IPS-20b (cell line): ENCODE data around the gene PABPN1.
A peak's percentile ranks its signal among the peaks of the same experiment; 100 is the strongest.
"Not testable (repeated sequence)": the region's sequence is repeated elsewhere in the genome, so short reads cannot be mapped to it uniquely, and the experiment has no call there.

Experiments used
- H3K27ac ChIP-seq: one replicate; pipeline ENCODE4 v1.5.1; 2013; ENCODE audit warnings: low read length
- H3K27me3 ChIP-seq: 2 replicates; pipeline ENCODE4 v1.6.1; 2013; ENCODE audit warnings: mild to moderate bottlenecking, low read length, inconsistent platforms; ENCODE audit not compliant: insufficient read depth
- H3K36me3 ChIP-seq: 2 replicates; pipeline ENCODE4 v1.6.1; 2013; ENCODE audit warnings: low read depth, mild to moderate bottlenecking, inconsistent platforms, low read length, moderate library complexity; ENCODE audit not compliant: insufficient read depth
- H3K4me1 ChIP-seq: 2 replicates; pipeline ENCODE4 v1.6.1; 2013; ENCODE audit warnings: mild to moderate bottlenecking, control low read depth, inconsistent platforms, low read length, moderate library complexity; ENCODE audit not compliant: insufficient read depth
- H3K4me3 ChIP-seq: 2 replicates; pipeline ENCODE4 v1.5.1; 2013; ENCODE audit warnings: mild to moderate bottlenecking, low read length, inconsistent platforms
- H3K9ac ChIP-seq: 2 replicates; pipeline ENCODE4 v1.6.1; 2013; ENCODE audit warnings: low read depth, mild to moderate bottlenecking, inconsistent platforms, low read length, moderate library complexity
- H3K9me3 ChIP-seq: 2 replicates; pipeline ENCODE4 v1.6.1; 2013; ENCODE audit warnings: mild to moderate bottlenecking, low read depth, low read length, inconsistent platforms; ENCODE audit not compliant: insufficient read depth

The PABPN1 gene

DNA sequence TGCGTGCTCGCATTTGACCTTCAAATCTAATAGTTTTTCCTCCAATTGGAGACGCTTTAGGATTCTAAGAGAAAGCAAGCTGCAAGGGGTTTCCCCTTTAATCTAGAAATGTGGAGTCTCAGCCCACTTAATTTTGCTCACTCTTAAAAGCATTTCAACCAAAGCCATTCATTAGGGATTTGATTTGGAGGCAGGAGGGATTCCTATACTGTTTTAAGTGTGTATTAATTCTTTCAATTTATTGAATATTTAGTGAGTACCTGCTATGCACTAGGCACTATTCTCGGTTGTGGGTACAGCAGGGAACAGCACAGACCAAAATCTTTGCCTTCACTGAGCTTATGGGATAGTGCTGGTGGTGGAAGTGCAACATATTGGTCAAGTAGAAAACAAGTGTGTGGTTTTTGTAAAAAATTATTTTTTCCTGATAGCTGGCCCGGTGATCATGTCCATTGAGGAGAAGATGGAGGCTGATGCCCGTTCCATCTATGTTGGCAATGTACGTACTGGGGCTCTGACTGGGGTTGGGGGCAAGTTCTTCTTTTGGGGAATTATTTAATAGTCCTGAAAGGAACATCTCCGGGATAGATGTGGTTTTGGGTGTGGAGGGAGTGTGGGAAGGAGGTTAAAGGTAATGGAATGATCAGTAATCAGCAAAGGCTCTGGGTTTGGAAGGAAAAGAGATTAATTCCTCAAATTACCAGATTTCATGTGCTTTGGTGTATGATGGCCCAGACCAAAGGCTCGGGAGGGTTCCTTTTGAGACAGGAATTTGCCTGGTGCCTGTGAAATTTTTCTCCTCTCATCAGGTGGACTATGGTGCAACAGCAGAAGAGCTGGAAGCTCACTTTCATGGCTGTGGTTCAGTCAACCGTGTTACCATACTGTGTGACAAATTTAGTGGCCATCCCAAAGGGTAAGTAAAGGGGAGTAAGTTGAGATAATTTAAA is 1.6 kb downstream of the PABPN1 start:
- Histone ChIP-seq H3K9me3 (no peaks in the 10 kb centered on the region), H3K36me3 (peaks cover 45% of the 10 kb centered on the region), H3K9ac (peak overlapping the region; percentile 99), H3K4me3 (peak overlapping the region; percentile 97), H3K4me1 (peaks cover 9% of the 10 kb centered on the region; the same call in 1 of the 2 replicates), H3K27me3 (no peaks in the 10 kb centered on the region), H3K27ac (peak overlapping the region; percentile 96)

DNA sequence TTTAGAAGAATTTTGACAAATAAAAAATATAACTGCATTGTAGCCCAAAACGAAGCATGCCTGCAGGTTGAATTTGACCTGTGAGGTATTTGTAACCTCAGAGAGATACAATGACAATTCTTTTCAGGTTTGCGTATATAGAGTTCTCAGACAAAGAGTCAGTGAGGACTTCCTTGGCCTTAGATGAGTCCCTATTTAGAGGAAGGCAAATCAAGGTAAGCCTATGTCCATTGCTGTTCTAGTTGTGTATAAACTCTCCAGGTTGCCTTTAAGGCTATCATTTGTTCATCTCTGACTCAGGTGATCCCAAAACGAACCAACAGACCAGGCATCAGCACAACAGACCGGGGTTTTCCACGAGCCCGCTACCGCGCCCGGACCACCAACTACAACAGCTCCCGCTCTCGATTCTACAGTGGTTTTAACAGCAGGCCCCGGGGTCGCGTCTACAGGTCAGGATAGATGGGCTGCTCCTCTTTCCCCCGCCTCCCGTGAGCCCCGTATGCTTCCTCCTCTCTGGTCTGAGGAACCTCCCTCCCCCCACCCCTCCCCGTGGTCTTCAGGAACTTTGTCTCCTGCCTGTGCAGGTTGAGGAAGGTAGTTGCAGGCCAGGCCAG is 2.7 kb downstream of the PABPN1 start:
- no peak overlapping the region for H3K27ac ChIP-seq
- no peak overlapping the region for H3K9ac ChIP-seq
- no peaks in the 10 kb centered on the region for H3K9me3 ChIP-seq
- peaks cover 9% of the 10 kb centered on the region; the same call in 1 of the 2 replicates for H3K4me1 ChIP-seq
- H3K36me3 ChIP-seq: peaks cover 45% of the 10 kb centered on the region
- no peaks in the 10 kb centered on the region for H3K27me3 ChIP-seq
- H3K4me3 ChIP-seq: no peak overlapping the region

DNA sequence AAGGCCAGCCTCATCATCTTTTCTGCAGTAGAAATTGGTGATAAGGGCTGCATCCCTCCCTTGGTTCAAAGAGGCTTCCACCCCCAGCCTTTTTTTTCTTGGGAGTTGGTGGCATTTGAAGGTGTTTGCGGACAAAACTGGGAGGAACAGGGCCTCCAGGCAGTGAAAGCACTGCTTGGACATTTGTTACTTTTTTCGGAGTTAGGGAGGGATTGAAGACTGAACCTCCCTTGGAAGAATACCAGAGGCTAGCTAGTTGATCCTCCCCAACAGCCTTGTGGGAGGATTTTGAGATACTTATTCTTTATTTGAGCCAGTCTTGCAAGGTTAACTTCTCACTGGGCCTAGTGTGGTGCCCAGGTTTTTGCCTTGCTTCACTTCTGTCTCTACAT is 3.2 kb downstream of the PABPN1 start:
- Histone ChIP-seq H3K36me3 (peaks cover 45% of the 10 kb centered on the region), H3K9me3 (no peaks in the 10 kb centered on the region), H3K4me3 (no peak overlapping the region), H3K4me1 (peaks cover 9% of the 10 kb centered on the region; the same call in 1 of the 2 replicates), H3K27me3 (no peaks in the 10 kb centered on the region), H3K27ac (no peak overlapping the region), H3K9ac (no peak overlapping the region)

DNA sequence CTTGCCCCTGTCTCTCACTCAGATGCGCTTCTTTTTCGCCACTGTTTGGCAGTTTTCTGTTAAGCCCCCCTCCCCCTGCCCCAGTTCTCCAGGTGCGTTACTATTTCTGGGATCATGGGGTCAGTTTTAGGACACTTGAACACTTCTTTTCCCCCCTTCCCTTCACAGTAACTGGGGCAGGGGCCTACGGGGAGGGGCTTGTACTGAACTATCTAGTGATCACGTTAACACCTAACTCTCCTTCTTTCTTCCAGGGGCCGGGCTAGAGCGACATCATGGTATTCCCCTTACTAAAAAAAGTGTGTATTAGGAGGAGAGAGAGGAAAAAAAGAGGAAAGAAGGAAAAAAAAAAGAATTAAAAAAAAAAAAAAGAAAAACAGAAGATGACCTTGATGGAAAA is 3.7 kb downstream of the PABPN1 start:
- Histone ChIP-seq H3K9ac (no peak overlapping the region), H3K4me1 (peaks cover 9% of the 10 kb centered on the region; the same call in 1 of the 2 replicates), H3K27ac (no peak overlapping the region), H3K9me3 (no peaks in the 10 kb centered on the region), H3K36me3 (peaks cover 45% of the 10 kb centered on the region), H3K4me3 (no peak overlapping the region), H3K27me3 (no peaks in the 10 kb centered on the region)

DNA sequence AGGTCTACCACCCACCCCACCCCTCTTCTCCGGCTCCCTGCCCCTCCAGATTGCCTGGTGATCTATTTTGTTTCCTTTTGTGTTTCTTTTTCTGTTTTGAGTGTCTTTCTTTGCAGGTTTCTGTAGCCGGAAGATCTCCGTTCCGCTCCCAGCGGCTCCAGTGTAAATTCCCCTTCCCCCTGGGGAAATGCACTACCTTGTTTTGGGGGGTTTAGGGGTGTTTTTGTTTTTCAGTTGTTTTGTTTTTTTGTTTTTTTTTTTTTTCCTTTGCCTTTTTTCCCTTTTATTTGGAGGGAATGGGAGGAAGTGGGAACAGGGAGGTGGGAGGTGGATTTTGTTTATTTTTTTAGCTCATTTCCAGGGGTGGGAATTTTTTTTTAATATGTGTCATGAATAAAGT is 4.5 kb downstream of the PABPN1 start:
- H3K27ac ChIP-seq, H3K9me3 ChIP-seq, H3K4me3 ChIP-seq, H3K27me3 ChIP-seq, H3K9ac ChIP-seq, H3K4me1 ChIP-seq: not testable (repeated sequence)
- H3K36me3 ChIP-seq: peaks cover 45% of the 10 kb centered on the region

DNA sequence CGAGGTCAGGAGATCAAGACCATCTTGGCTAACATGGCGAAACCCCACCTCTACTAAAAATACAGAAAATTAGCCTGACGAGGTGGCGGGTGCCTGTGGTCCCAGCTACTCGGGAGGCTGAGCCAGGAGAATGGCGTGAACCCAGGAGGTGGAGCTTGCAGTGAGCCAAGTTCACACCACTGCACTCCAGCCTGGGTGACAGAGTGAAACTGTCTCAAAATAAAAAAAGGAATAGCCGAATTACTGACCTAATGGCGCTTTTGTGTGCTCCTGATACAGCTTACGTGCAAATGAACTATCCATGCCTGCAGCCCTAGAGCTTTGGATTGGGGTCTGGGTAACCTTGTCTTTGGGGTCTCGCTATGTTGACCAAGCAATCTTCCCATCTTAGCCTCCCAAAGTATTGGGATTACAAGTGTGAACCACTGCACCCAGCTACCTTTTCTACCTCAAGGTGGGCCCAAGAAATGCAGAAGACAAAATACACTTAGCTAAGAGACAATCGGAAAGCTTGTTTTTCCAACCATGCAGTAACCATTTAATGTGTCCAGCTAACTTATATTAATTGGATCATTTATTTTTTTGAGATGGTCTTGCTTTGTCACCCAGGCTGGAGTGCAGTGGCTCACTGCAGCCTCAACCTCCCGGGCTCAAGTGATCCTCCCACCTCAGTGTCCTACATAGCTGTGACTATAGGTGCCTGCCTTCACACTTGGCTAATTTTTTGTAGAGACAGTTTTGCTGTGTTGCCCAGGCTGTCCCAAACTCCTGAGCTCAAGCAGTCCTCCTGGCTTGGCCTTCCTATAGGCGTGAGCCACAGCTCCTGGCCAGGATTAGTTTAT is 5.5 kb downstream of the PABPN1 start:
- Histone ChIP-seq H3K4me3 (no peak overlapping the region), H3K9me3 (no peaks in the 10 kb centered on the region), H3K27ac (no peak overlapping the region), H3K9ac (no peak overlapping the region), H3K27me3 (no peaks in the 10 kb centered on the region), H3K4me1 (peaks cover 7% of the 10 kb centered on the region; the same call in 1 of the 2 replicates), H3K36me3 (peaks cover 45% of the 10 kb centered on the region)

DNA sequence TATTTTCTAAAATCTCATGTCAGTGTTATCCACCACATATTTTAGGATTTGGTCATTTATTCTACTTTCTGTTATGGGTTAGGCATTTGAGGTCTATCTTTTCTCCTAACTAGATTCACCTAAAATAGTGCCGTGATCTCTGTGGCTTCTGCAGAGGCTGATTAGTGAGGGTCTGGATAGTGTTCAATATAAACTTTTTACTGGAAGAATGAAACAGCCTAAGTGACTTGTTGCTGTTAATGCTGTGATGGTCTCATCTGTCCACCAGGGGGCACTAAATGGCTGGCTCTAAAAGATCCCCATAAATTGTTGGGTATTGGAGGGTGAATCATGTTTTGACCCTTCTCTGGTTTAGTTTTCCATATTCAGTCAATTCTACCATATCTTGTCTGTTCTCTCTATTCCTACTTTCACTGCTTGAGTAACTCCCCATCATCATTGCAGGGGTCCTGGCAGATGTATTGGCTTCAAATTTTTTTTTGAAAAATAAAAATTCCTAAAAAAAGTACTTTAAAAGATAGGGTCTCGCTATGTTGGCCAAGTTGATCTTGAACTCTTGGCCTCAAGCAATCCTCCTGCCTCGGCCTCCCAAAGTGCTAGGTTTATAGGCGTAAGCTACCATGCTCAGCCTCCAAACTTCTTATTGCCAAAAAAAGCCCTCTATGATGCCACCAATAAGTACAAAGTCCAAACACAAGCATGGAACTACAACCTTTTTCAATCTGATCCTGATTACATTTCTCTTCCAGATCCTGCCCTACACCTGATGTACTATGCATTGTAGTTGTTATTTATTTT is 6.9 kb downstream of the PABPN1 start:
- Histone ChIP-seq H3K36me3 (peaks cover 32% of the 10 kb centered on the region), H3K4me3 (no peak overlapping the region), H3K4me1 (peaks cover 1% of the 10 kb centered on the region; the same call in 1 of the 2 replicates), H3K27me3 (no peaks in the 10 kb centered on the region), H3K9me3 (no peaks in the 10 kb centered on the region), H3K27ac (no peak overlapping the region), H3K9ac (no peak overlapping the region)

DNA sequence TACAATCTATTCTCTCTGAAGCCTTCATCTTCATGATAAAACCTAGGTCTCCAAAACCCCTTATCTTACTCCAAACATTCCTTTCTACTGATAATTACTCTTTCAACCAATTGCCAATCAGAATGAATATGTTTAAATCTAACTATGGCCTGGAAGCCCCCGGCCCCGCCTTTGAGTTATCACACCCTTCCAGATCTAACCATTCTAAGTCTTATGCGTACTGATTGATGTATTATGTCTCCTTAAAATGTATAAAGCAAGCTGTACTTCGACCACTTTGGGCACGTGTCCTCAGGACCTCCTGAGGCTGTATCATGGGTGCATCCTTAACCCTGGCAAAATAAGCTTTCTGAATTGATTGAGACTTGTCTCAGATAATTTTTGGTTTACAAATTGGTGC is 14.4 kb downstream of the PABPN1 start:
- no peak overlapping the region for H3K27ac ChIP-seq
- H3K36me3 ChIP-seq: no peaks in the 10 kb centered on the region
- peaks cover 32% of the 10 kb centered on the region for H3K9me3 ChIP-seq
- H3K9ac ChIP-seq: no peak overlapping the region
- H3K27me3 ChIP-seq: no peaks in the 10 kb centered on the region
- no peaks in the 10 kb centered on the region for H3K4me1 ChIP-seq
- no peak overlapping the region for H3K4me3 ChIP-seq

DNA sequence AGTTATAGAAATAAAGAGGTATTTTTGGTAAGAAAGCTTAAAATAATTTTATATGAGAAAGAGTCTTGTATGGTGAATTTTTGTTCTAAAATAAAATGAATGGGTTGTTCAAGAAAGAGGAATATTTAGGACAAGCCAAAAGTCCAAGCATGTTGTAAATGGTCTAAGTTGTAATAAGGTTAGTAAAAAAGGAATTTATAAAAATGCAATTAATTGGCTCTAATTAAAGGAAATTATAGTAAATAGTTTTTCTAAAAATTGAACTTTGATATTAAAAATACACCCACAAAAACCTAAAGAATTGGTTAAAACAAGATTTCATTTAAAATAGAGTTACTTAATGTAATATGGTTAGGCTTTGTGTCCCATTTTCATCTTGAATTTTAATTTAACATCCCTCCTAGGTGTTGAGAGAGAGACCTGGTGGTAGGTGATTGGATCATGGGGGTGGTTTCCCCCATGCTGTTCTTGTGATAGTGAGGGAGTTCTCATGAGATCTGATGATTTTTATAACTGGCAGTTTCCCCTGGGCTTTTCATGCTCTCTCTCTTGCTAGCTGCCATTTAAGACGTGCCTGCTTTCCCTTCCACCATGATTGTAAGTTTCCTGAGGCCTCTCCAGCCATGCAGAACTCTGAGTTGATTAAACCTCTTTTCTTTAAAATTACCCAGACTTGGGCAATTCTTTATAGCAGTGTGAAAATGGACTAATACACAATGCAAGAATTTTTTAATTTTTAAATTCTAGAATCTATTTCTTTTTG is 18.4 kb downstream of the PABPN1 start:
- H3K4me1 ChIP-seq: peaks cover 4% of the 10 kb centered on the region; the same call in 1 of the 2 replicates
- H3K27ac ChIP-seq: no peak overlapping the region
- H3K4me3 ChIP-seq: no peak overlapping the region
- H3K9me3 ChIP-seq: peaks cover 39% of the 10 kb centered on the region
- no peaks in the 10 kb centered on the region for H3K36me3 ChIP-seq
- no peaks in the 10 kb centered on the region for H3K27me3 ChIP-seq
- H3K9ac ChIP-seq: no peak overlapping the region

DNA sequence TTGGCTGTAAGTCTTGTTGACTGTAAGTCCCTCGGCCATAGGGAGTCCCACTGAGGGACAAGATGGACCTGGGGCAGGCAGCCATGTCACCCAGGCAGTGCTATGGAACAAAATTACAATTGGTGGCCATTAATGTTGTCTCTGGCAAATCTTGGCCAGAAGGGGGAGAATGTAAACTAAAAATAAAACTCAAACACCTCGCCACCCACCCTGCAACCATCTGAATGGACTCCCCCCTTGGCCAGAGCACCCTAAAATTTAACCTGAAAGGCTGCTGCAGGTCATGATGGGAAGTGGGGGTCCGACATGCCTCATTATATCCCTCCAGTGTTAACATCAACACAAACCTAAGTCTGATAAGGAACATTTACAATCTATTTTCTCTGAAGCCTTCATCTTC is 23.2 kb downstream of the PABPN1 start:
- Histone ChIP-seq H3K27me3 (no peaks in the 10 kb centered on the region), H3K9ac (no peak overlapping the region)

More for the DNA sequence above, 23.2 kb downstream of the PABPN1 start:
- H3K9me3 ChIP-seq: peaks cover 19% of the 10 kb centered on the region
- no peak overlapping the region for H3K27ac ChIP-seq
- H3K4me3 ChIP-seq: no peak overlapping the region
- peaks cover 4% of the 10 kb centered on the region; the same call in 1 of the 2 replicates for H3K4me1 ChIP-seq
- 0 out of 2 replicates have a peak, but pooled peaks cover 6% of the 10 kb centered on the region for H3K36me3 ChIP-seq
